NCI-H187 treated with DMSO at 0.1 percent for 48 hours (cell line): ENCODE measurements around the gene CD28.

Experiments
- DNase-seq: peaks from one replicate; lab custom pipeline; 2025; lab: John Stamatoyannopoulos, UW

The CD28 gene

DNA sequence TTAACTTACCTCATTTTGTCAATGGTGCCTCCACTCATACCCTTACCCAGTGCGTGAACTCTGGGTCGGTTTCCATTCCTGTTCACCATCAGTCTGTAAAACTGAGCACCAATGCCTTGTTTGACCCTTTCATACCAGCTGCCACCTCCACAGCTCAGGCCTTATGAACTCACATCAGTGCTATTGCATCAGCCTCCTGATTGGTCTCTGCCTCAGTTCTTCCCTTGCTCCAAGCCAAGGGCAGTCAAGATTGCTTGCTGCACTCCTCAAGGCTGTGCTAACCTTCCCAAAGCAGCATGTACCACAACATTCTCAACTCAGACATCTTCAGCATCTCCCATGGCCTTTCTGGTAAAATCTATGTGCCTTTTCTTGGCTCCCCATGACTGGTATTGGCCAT is 9.3 kb downstream of the CD28 start:
- no peak for DNase-seq

DNA sequence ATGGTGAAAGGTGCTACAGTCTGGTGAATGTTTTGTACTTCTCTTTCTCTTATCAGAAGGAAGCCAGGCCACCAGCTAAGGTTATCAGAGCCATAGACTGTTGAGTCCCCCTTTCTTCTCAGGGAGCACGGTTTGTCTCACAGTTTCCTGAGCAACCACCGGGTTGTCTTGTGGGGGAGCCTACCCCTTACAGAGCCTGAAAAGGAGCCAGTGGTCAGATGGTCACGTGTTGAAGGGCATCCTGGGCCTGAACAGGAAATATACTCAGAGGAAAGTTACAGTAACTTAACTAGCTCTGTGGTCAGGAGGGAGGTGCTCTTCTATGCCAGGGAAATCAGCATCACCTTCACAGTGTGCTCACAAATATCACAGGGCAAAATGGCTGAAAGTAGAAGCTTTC is 11.6 kb downstream of the CD28 start:
- no peak for DNase-seq

DNA sequence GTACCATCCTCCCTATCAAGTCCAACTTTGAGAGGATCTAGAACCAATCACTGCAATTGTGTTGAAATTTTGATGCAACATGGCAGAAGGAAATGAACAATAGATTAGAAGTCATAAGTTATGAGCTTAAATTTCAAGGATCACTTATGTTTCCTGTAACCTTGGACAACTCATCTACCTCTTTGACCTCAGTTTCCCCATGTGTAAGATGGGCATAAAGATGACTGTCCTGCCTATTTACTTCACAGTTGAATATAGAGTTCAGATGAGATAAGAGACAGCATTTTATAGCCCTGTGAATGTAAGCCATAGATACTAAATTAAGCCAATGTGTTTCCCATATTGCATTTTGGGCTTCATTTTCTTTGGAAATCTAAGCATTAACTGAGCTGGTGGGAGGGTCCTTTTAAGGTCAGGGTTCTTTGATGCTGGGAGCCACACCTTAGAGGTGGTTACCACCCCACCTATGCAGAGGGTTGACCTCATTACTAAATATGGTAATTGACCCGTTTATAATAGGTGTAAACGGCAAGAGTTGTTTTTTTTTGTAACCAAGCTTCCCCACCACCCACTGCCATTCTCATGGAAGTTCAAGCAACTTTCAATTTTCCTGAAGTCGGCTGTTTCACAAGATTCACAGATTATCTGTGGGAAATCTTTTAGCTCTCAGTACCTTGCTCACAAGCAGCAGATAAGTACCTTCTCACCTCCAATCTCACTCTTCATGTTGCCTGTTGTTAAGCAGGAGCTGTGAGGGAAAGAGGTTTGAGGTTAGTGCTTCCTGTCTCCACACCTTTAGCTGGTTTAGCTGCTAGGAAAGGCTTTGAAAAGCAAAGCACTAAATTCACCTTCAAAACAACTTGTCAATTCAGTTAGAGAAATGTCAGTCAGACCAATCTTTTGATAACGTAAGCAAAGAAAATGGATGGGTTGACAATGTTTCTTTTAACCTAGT is 13.3 kb downstream of the CD28 start:
- DNase-seq = no peak

DNA sequence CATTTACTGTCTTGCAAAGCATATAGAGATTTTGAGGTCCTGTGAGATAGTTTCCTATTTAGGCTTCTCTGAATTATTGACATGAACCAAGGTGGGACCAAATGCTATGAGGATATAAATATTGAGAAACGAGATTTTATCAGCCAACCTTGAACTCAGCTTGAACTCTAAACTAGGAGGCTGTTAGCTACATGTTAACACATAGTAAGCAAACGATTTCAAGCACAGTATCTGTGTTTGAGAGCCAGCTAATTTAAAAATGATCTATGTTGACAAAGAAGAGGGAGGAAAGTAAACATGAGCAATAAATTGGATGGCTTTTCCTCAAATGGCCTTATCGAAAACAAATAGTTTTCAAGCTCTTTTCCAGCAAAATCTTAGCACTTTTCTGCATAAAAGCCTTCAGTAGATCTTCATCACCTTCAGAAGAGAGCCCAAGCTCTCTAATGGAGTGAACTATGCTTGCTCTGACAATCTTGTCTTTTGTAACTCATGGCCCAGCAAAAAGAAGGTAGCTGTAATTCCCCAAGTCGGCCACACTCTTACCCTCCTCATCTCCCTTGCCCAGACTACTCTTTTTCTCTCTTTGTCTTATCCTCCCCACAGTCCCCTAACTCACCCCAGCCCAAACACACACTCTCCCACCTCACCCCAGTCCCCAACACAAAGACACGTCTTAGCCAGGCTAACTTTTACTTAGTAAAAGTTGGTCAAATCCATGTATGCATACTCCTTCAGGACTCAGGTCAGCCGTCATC is 14.7 kb downstream of the CD28 start:
- DNase-seq = no peak

DNA sequence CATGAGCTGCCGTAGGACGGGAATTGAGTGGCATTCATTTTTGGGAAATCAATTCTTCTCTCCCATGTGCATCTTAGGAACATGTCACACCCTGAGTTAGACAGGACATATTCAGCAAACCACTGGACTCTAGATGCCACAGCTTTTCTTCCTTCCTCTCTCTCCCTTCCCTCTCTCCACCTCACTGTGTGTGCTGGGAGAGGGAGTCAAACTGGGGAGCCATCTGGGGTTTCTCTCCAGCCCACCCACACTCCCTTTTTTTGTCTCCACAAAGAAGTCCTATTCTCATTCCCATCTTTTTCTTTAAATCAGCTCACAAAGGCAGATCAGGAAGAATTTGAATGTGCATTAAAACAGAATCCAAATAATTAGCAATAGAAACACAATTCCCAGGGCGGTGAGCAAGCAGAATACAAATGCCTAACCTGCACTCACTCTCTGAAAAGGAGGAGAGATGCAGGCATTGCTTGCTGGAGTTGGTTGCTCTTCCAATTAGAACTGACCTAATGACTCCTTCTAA is 15.4 kb downstream of the CD28 start:
- DNase-seq = no peak

DNA sequence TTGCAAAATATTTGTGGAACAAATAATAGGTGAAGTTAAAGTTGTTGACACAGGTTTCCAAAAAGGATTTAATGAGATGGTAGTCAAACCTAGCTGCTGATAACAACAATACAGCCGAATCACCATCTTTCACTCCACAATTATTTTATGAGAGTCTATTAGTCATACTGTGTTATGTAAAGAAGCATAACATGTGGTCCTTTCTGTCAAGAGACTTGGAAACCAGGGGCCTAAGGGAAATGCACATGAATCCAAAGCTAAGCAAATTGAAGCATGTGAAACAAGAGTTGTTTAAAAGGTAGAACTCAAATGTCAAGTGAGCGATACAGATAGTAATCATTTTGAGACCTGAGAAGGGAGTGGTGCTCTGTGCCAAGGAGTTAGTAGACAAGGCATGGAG is 16.0 kb downstream of the CD28 start:
- no peak for DNase-seq

DNA sequence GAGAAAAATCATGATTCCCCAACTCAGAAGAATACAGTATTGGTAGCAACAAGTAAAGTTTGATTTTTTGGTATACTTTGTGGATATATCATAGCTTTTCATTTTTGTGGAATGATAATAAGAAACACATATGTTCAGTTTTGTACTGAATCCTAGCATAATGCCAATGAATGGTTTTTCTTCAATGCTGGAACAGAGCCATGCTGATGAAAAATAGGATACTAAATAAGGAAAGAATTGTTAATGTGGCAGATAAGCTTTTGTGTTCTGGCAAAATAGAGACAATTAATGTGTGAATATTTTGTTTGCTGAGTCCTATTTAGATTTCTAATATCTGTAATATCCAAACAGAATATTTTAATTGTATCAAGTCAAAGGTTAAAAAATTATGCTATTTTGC is 21.9 kb downstream of the CD28 start:
- no peak for DNase-seq

DNA sequence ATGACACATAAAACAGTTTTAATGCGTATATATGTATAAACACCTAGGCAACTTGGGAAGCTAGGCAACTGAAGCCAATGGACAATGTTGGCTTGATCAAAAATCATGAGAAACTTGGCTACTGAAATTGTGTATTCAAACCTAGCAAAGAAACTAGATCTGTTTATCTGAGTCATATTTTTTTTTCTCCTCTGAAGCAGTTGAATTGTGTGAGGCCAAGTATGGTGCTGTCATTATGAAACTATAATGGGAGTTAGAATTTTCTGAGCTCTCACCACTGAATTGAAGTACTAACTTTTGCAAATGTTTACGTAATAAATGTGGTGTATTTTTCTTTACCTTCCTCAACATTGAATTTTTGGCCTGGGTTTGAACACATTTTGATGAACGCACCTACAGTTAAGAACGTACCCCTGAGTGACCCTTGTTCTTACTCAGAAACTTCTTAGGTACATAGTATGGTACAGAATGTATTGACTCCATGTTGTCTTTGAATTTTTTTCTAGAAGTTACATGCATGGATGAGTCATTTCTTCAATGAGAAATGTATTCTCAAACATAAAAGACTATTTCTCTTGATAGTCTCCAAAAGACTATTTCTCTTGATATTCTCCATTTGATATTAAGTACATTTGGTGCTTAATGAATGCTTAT is 23.8 kb downstream of the CD28 start:
- no peak for DNase-seq

DNA sequence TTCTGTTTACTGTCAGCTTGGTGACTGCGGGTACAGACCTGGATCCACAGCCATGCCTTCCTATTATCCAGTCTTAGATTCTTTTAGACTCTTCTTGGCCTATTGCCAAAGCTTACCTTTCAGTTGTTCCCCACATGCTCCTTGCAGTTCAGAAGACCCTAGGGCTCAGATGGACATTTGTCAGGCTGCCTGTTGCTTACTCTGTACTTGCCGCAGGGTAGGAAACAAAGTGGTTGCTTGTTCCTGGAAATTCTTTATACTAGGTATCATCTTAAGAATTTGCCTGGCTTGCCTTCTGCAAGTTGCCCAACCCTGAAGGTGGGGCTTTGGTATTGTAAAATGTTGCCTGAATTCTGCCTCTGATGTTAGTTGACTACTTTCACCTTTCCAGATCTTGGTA is 24.4 kb downstream of the CD28 start:
- no peak for DNase-seq

DNA sequence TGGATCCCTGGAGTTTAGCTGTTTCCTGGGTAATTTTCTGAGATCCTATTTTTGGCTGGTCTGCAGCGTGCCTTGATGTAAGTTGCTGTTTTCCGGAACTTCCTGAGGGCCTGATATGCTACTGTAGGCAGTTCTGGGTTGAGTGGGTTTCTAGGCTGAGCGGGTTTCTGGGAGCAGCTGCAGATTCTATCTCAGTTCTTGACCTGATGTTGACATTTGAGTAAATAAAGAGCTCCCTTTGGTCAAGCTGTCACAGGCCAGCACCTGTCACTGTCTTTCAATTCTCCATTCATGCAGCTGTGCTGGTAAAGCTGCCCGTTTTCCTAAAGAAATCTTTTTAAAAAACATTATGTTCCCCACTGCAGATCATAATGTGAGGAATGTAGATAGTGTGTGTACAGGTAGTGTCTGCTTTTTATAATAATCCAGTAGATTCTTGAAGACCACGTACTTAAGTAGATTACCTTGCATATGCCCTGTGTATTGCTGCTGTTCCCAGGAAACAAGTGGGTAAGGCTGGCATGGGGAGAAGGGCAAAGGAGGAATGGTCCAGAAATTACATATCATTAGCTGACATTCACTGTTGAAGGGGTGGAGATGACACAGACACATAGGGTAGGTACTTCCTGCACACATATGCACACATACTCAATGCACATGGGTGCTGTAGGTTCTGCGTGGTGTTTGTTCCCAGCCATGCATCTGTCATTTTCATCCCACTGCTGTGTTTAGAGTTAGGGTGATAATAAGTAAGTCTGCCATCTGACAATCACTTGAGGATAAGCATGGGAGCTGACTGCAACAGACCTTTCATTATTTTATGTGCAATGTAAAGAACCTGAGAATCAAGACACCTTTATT is 25.9 kb downstream of the CD28 start:
- no peak for DNase-seq

DNA sequence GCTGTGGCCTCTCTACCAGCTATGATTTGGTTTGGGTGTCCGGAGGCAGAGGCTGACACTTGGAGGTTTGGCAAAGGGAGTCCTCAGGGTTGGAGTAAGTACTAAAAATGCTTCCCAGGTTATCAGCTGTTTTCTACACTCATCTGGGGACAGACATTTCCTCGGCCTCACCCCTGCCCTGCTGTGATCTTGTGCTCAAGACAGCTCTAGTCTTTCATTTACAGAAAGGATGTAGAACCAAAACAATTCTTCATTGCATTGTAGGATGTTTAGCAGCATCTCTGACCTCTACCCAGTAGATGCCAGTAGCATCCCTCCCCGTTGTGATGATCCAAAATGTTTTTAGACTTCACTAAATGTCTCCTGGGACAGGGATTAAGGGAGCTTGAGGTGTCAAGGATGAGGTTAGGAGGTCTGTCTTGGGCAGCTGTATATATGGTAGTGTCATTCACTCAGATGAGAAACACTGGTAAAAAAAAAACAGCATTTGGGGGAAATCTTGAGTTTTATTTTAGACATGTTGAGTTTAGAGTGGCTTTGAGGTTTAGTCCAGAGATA is 26.6 kb downstream of the CD28 start:
- no peak for DNase-seq

DNA sequence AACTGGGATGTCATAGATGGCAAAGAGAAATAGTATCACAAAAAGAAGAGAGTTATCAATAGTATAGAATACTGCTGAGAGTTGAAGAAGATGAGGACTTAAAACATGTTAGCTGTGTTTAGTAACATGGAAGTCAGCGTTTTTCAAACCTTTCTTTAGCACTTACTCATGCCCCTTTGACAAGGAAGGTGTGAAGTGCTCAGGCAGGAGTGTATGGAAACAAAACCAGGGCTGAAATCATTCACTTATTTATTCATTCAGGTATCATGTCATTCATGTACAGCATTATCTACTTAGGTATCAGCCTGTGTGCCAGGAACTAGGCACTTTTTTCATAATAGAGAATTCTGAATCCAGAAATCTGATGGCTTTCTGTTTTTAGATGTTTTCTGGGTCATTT is 27.2 kb downstream of the CD28 start:
- no peak for DNase-seq

DNA sequence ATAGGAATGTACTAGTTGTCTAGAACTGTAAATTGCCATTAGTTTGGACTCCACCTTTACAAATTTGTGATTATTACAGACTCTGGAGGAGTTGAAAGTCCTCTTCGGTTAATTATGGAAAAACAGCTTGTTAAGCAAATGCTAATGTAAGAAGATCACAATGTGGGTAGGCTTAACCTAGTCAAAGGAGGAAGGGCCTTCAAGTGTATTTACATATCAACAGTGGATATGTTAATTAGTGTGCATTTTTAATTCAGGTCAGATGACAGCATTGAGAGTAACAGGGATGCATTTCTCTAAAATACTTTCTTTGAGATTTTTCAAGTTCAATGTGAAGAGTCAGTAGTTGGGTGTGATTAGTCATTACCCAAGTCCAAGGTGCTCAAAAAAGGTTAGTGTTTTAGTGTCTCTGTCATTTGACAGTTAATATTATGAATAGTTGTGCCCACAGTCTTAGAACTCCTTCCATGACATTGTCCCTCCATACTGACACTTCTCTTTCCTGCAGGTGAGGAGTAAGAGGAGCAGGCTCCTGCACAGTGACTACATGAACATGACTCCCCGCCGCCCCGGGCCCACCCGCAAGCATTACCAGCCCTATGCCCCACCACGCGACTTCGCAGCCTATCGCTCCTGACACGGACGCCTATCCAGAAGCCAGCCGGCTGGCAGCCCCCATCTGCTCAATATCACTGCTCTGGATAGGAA is 28.0 kb downstream of the CD28 start:
- DNase-seq = no peak

DNA sequence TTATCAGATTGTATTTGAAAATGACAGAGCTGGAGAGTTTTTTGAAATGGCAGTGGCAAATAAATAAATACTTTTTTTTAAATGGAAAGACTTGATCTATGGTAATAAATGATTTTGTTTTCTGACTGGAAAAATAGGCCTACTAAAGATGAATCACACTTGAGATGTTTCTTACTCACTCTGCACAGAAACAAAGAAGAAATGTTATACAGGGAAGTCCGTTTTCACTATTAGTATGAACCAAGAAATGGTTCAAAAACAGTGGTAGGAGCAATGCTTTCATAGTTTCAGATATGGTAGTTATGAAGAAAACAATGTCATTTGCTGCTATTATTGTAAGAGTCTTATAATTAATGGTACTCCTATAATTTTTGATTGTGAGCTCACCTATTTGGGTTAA is 30.9 kb downstream of the CD28 start:
- DNase-seq = no peak

DNA sequence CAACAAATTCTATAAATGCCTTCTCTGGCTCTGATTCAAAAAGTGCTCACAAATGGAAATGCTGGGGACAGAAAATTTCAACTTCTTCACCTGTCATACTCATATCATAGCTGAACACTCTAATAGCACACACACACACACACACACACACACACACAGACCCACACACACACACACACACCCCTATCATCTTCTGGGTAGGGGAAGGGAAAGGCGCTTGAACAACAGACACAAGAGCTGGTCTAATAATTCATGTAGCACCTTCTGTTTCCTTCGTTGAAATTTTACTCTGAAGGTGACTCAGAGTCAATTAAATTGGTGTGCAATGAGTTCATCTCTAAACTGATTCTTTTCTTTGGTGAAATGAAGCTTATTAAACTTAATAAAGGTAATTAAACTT is 32.9 kb downstream of the CD28 start:
- DNase-seq = no peak

DNA sequence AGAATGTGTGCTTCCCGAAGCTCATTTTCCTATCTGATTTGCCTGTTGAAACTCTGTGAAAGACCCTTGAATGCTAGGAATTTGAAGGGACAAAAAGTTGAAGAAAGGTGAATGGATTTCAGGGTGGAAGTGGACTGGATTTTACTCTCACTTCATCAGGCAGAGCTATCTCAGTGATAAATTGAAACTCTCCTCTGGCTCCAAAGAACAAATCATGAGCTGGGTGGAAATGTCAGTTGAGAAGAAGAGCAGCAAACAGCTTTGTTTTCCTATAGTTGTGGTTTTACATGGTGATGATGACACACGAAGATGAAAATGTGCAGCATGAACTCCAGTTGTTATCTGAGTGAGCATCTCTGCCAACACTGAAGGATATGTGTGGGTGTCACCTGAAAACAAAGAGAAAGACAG is 34.4 kb downstream of the CD28 start:
- DNase-seq = no peak

DNA sequence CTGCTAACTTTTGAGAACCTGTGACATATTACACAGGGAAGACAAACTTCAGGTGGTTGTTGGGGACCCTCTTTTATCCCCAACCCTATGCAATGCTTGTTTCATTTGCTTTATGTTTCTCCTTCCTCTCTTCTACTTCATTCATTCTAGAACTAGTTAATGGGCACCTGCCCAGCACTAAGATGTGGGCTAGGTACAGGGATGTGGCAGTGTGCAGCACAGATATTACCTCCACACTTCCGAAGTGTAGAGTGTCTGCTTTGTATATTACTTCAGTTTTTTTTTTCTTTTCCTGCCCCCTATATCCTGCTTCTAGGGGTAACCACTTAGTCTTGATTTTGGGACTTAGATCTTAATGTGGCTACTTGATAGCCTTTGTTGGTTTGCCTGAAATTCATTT is 35.1 kb downstream of the CD28 start:
- DNase-seq = no peak

DNA sequence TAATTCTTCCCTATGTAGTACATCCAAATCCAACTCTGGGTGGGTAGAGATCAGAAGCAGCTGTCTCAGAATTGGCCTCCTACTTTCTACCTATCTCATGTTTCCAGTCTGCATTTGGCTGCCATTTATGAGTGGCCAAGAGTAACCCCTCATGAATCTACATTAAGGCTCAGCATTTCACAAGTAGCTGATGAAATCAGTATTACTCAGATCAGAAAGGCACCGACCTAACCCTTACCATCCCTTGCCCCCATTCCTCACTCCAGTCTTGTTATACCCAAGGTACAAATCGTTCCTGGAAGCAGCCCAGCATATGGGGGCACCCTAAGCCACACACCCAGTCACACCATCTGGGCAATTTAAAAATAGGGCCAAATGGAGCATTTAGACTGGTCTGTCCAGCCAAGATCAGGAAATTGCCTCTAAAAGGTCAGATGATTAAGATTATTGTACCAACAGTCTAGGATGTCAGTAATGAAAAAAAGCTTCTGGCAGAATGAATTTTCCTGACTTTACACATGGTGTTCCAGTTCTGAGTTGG is 37.1 kb downstream of the CD28 start:
- DNase-seq = no peak

DNA sequence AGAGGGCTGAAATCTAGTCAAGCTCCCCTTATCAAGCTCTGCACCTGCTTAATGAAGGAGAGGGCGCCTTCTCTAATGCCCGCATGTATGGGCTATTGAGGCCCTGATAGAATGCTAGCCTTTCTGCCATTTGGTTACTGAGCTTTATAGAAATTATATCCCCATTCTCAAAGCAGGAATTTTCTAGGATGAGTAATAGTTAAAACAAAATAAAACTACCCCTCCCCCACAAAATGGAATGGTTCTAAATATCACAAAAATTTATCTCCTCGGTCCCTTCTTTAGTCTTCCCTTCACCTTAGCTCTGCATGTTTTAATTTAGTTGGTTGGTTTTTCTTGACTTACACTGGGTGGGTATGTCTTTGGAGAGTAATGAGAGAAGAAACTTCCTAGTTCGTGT is 37.7 kb downstream of the CD28 start:
- DNase-seq = no peak

DNA sequence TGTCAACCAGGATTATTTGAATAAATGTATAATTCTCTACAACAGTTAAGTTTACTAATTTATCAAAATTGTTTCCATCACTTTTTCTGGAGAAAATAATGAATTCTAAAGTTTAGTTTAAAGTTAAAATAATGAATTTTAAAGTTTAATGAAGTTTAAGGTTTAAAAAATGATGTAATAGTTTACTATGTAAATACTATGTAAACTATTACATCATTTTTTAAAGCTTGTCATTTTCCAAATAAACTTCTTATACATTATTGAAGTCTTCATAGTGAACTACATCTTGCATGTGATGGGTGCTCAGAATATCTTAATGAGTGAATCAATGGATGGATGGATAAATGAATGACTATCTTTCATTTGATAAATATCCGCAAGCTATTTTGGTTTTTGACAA is 38.8 kb downstream of the CD28 start:
- no peak for DNase-seq
